Measurements from ENCODE around the gene KANSL1.

GRCh38 chr17:46025510-46026165, 167.6 kb downstream of the KANSL1 start:
- TF ChIP-seq CTCF (IDR thresholded peaks at IDR 0.05 in 2 of 3, conservative IDR thresholded peaks at IDR 0.05 in 1 of 3; ENCODE audit: insufficient read depth in 2 of 3, low read depth in 1 of 3, low read length in 3 of 3) = no peak
- no peak for TF ChIP-seq CREB5 (CRISPR knock-in tag; IDR thresholded peaks at IDR 0.05)
- no peak for TF ChIP-seq TCFL5 (CRISPR knock-in tag; conservative IDR thresholded peaks at IDR 0.05)

Data from K562 (cell line).